IPS-NIHi11 (cell line): ENCODE measurements around the gene FMNL2.

ENCODE experiments used
- DNase-seq: peaks from one replicate; pipeline ENCODE4 v3.0.0; 2012; ENCODE audit warnings: mixed read lengths, low spot score

FMNL2 gene

GRCh38 chr2:152426801-152427200 is 91.8 kb downstream of the FMNL2 start:
- no peak for DNase-seq

DNA sequence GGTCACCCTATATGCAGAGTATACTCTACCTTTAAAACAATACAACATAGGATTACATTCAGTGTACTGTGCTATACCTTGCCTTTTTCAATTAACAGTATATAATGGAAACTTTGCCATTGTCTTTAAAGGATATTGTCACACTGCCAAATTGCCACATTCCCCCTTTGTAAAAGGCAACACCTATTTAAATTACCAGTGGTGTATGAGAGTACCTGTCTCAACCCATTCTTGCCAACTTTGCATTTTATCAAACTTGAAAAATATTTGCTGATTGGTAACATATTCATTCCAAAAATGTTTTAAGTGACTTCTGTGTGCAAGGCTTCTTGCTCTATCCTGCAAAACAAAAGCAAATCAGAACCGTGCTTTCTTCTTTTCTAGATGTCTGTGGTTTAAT is 92.9 kb downstream of the FMNL2 start:
- no peak for DNase-seq

GRCh38 chr2:152428800-152429582 is 94.0 kb downstream of the FMNL2 start:
- no peak for DNase-seq

DNA sequence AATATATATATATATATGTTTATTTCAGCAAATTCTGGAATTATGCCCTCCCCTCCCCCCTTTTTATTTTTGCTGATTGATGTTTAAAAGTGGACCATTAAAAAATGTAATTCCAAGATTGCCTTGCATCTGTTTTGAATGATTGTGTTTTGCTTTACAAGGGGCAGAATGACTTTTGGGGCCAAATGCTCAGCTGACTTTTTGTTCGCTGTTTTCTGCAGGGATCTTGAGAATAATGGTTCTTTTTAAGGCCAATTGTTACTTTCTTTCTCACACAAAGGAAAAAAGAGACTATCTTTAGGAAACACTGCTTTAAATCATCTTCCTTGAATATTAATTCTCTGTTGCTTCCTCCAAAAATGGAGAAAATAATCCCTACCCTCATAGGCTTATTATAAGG is 95.9 kb downstream of the FMNL2 start:
- no peak for DNase-seq

GRCh38 chr2:152431370-152432098 is 96.6 kb downstream of the FMNL2 start:
- DNase-seq, result no peak

GRCh38 chr2:152432206-152432653 is 97.3 kb downstream of the FMNL2 start:
- DNase-seq, result no peak

DNA sequence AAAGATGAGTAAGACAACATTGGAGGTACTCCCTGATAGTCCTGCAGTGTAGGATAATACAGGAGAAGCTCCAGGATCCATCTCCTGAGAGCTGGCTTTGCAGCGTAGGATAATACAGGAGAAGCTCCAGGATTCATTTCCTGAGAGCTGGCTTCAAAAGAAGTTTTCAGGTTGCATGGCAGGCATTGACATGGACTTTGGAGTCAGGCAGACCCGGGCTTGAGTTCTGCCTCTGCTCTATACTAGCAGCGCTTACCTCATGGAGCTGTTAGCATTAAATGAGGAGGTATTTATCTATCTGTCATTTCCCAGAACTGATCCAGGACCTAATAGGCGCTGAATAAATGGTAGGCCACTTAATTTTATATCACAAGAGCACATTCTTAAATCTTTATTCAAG is 97.8 kb downstream of the FMNL2 start:
- no peak for DNase-seq

- no peak for DNase-seq
These were observed 98.3 kb downstream of the FMNL2 start for GRCh38 chr2:152433289-152433688.

GRCh38 chr2:152433791-152434190 is 98.8 kb downstream of the FMNL2 start:
- DNase-seq, result no peak

DNA sequence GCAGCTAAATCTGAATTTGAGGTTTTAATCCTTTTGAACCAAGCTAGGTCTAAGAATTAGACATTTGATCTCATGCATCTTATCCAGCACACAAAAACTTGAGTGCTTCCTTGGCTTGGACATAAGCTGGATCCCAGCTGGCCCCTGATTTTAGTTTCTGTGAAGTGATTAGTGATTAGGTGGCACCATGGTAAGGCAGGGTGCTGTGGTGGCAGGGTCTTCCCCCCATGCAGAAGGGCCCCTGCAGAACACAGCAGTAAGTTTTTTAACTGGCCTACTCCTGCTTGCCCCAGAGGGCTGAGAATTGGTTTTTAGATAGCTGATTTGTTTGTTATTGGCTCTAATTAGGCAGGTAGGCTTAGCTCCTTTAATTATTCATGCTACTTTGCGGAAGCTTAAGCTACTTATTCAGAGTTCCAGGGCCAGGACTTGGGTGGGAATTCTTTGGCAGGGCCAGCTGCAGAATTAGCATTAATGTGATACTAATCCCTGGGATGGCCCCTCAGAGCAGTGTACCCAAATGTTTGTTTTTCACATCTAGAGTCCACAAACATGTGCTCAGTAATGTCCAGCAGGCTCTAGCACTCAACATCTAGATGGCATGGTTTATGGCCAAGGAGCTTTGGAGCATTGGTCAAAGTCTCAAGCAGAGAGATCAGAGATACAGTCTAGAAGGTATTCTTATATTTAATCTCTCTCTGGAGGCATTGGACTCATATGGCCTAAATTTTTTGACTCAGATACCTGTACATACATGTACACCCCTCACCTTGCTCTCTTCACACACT is 99.6 kb downstream of the FMNL2 start:
- DNase-seq, result no peak

- no peak for DNase-seq
These were observed 101.2 kb downstream of the FMNL2 start for GRCh38 chr2:152436148-152436547.

GRCh38 chr2:152437276-152438108 is 102.5 kb downstream of the FMNL2 start:
- DNase-seq, result no peak

GRCh38 chr2:152440049-152440448 is 105.1 kb downstream of the FMNL2 start:
- no peak for DNase-seq

DNA sequence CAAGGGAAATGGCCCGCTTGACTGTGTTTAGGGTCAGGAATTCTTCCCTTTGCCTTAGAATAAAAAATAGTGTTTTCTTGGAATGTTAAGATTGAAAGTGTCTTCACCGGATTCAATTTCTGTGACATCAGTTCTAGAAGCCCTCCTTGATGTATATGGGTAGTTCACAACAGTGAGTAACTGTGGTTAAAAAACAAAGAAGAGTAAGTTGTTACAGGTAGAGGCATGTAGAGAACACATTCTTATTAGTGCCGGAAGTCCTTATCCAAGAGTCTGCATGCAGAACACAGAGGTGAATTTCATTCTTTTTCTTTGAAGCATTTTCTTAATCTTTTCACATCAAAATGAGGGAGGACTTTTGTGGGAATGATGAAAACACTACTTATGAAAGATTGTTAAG is 105.5 kb downstream of the FMNL2 start:
- DNase-seq, result no peak

DNA sequence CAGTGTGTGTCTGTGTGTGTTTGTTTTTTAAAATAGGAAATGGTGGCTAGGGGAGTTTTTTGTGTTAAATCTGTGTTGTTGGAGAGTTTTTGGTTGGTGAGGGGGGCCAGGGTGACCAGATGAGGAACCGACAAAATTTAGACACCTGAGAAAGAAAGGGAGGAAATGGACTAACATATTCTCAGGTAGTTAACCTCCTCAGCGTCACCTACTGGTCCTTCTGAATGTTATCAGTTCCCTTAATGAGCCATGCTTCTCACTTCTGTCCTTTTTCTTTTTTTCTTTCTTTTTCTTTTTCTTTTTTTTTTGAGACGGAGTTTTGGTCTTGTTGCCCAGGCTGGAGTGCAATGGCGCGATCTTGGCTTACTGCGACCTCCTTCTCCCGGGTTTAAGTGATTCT is 107.0 kb downstream of the FMNL2 start:
- DNase-seq, result no peak

- no peak for DNase-seq
These were observed 108.8 kb downstream of the FMNL2 start for GRCh38 chr2:152443771-152444170.

- DNase-seq, result no peak
These were observed 109.5 kb downstream of the FMNL2 start for GRCh38 chr2:152444448-152444847.

DNA sequence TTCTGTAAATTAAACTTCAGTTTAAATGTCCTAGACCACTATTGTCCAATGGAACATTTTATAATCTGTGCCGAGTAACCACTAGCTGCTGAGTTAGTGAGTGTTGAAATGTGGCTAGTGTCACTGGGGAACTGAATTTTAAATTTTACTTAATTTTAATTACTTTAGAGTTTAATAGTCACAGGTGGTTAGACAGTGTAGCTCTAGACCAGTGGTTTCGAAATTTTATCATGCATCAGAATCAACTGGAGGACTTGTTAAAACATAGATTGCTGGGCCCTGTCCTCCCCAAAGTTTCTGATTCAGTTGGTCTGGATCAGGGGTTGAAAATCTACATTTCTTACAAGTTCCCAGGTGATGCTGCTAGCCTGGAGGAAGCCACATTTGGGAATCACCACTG is 110.4 kb downstream of the FMNL2 start:
- DNase-seq, result no peak

- DNase-seq, result no peak
These were observed 110.8 kb downstream of the FMNL2 start for GRCh38 chr2:152445791-152446201.

DNA sequence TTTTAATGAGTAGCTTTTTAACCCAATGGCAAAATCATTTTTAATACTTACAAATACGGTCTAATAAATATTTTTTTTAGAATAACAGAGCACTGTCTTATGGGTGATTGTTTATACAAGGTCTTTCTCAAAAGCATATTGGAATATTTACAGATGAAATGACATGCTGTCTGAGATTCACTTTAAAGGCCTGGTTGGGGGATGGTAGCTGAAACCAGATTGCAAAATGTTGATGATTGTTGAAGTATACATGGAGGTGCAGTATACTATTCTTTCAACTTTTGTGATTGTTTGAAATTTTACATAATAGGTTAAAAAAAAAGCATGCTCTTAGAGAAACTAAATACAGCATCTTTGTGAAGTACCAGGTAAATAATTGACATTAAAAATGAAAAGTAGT is 111.2 kb downstream of the FMNL2 start:
- no peak for DNase-seq

DNA sequence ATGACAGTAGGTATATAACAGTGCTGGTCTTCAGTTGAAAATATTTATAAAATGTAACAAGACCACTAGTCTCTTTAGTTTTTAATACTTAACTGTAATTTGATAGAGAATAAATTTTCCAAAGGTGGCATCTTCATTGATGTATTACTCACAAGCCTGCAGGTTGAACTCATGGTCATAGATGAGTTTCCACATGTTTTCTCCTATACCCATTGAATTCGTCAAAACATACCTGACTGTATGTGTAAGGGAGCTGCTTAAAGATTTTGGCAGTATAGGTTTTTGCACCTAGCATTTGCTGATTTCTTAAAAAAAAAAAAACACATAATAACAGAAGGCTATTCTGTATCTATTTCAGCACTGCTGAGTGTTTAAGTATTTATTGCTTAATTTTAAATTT is 112.9 kb downstream of the FMNL2 start:
- no peak for DNase-seq

DNA sequence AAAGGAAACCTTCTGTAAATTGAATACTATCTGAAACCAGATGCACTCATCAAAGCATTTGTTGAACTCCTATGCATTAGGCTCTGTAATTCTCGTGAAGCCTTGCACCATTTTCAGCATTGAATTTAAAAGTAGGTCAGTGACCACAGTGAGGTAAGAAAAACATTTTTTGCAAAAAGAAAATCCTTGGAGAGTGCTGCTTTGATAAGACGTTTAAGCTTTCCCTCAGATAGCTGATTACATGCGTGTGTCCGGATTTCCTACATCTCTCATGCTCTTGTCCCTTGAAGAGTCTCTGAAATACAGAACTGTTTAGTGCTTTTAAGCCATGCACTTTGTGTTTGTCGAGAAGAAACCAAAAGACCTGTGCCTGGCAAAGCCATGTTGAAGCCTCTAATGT is 113.6 kb downstream of the FMNL2 start:
- DNase-seq, result no peak
